RWPE2 (cell line): ENCODE results near the gene C9orf78.
A peak's percentile ranks its signal among the peaks of the same experiment; 100 is the strongest.

ENCODE experiments used
- ATAC-seq: fragments of 200-7000 bp; cut with Tn5 transposase; 3 replicates; pipeline ENCODE4 v1.9.1; 2021; ENCODE audit warnings: low read depth
- DNase-seq: peaks from one replicate; pipeline ENCODE4 v3.0.0-alpha.2; 2020; ENCODE audit warnings: low spot score
- H3K27ac ChIP-seq: fragments of 450-650 bp; 2 replicates; pipeline ENCODE4 v1.5.1; 2017; ENCODE audit warnings: mild to moderate bottlenecking; ENCODE audit not compliant: poor library complexity, severe bottlenecking
- H3K27me3 ChIP-seq: fragments of 250-450 bp; sonication (Bioruptor Pico); 2 replicates; pipeline ENCODE4 v1.5.1; 2021; ENCODE audit warnings: mild to moderate bottlenecking, moderate library complexity; ENCODE audit not compliant: insufficient read depth, poor library complexity, severe bottlenecking
- H3K36me3 ChIP-seq: fragments of 250-450 bp; sonication (Bioruptor Pico); 2 replicates; pipeline ENCODE4 v1.5.1; 2020; ENCODE audit warnings: low read depth, mild to moderate bottlenecking, moderate library complexity
- H3K4me1 ChIP-seq: fragments of 250-450 bp; sonication (Bioruptor Pico); 2 replicates; pipeline ENCODE4 v1.5.1; 2021; ENCODE audit warnings: mild to moderate bottlenecking, moderate library complexity; ENCODE audit not compliant: insufficient read depth, poor library complexity, severe bottlenecking
- H3K4me3 ChIP-seq: fragments of 250-450 bp; sonication (Bioruptor Pico); 2 replicates; pipeline ENCODE4 v1.5.1; 2021; ENCODE audit warnings: mild to moderate bottlenecking, moderate library complexity; ENCODE audit not compliant: severe bottlenecking
- H3K9me3 ChIP-seq: fragments of 250-450 bp; sonication (Bioruptor Pico); 2 replicates; pipeline ENCODE4 v1.5.1; 2021; ENCODE audit warnings: mild to moderate bottlenecking, moderate library complexity; ENCODE audit not compliant: severe bottlenecking
- CTCF ChIP-seq: fragments of 450-650 bp; IDR thresholded peaks from one replicate; pipeline ENCODE4 v1.5.1; 2017; ENCODE audit warnings: mild to moderate bottlenecking, moderate library complexity; ENCODE audit not compliant: poor library complexity, severe bottlenecking

Gene C9orf78

GRCh38 chr9:129841071-129841470, 6.0 kb upstream of the C9orf78 start:
- Histone ChIP-seq H3K4me1 (peaks cover 9% of the 10 kb centered on the region), H3K36me3 (no peaks in the 10 kb centered on the region), H3K27ac (no peak overlapping the region), H3K9me3 (no peaks in the 10 kb centered on the region), H3K4me3 (no peak overlapping the region), H3K27me3 (no peaks in the 10 kb centered on the region)
- DNase-seq, result no peak
- no peak for ATAC-seq
- no peak for TF ChIP-seq CTCF

- no peak overlapping the region for H3K27ac ChIP-seq
- H3K36me3 ChIP-seq, result no peaks in the 10 kb centered on the region
- no peak overlapping the region for H3K4me3 ChIP-seq
- H3K4me1 ChIP-seq, result peaks cover 9% of the 10 kb centered on the region
- H3K9me3 ChIP-seq, result no peaks in the 10 kb centered on the region
- H3K27me3 ChIP-seq, result no peaks in the 10 kb centered on the region
- TF ChIP-seq CTCF, result no peak
- DNase-seq (no peak), ATAC-seq (no peak)
Observed at GRCh38 chr9:129840034-129840433, 5.0 kb upstream of the C9orf78 start.

- no peak overlapping the region for H3K4me3 ChIP-seq
- no peaks in the 10 kb centered on the region for H3K36me3 ChIP-seq
- peaks cover 9% of the 10 kb centered on the region for H3K4me1 ChIP-seq
- no peak for TF ChIP-seq CTCF
- no peak for DNase-seq
- no peak for ATAC-seq
- H3K27me3 ChIP-seq, result no peaks in the 10 kb centered on the region
- H3K9me3 ChIP-seq, result no peaks in the 10 kb centered on the region
- peak overlapping the region; percentile 7 for H3K27ac ChIP-seq
Observed at GRCh38 chr9:129839324-129840023, 4.4 kb upstream of the C9orf78 start.

GRCh38 chr9:129838707-129839259, 3.7 kb upstream of the C9orf78 start:
- Histone ChIP-seq H3K27ac (peak overlapping the region; percentile 7), H3K27me3 (no peaks in the 10 kb centered on the region), H3K4me1 (peaks cover 14% of the 10 kb centered on the region), H3K36me3 (no peaks in the 10 kb centered on the region), H3K4me3 (no peak overlapping the region), H3K9me3 (no peaks in the 10 kb centered on the region)
- ATAC-seq (peak; percentile 66), DNase-seq (no peak)
- TF ChIP-seq CTCF, result no peak

- Histone ChIP-seq H3K27me3 (no peaks in the 10 kb centered on the region), H3K4me1 (peaks cover 14% of the 10 kb centered on the region), H3K36me3 (peaks cover 19% of the 10 kb centered on the region), H3K4me3 (peak overlapping the region; percentile 72), H3K27ac (no peak overlapping the region), H3K9me3 (no peaks in the 10 kb centered on the region)
- TF ChIP-seq CTCF, result no peak
- ATAC-seq (no peak), DNase-seq (no peak)
Observed at GRCh38 chr9:129836311-129837007, 1.4 kb upstream of the C9orf78 start.
